ENCODE data around the gene LY9.

- TF ChIP-seq CTCF (IDR thresholded peaks at IDR 0.05; ENCODE audit: low read depth, low read length, poor library complexity, severe bottlenecking) (no peak), EZH2phosphoT487 (IDR thresholded peaks at IDR 0.05; ENCODE audit: borderline replicate concordance, low read length) (no peak)
Observed at GRCh38 chr1:160794376-160794775, 1.6 kb upstream of the LY9 start.
